NT2/D1 (cell line): ENCODE results near the gene TAGLN.
A peak's percentile ranks its signal among the peaks of the same experiment; 100 is the strongest.

Source experiments
- DNase-seq: peaks from one replicate; pipeline ENCODE4 v3.0.0-alpha.2; 2011; ENCODE audit warnings: low read depth, low spot score
- H3K27me3 ChIP-seq: 2 replicates; pipeline ENCODE4 v1.6.0; 2011; ENCODE audit warnings: mild to moderate bottlenecking; ENCODE audit not compliant: insufficient read length, insufficient read depth
- H3K36me3 ChIP-seq: 2 replicates; pipeline ENCODE4 v1.6.1; 2011; ENCODE audit warnings: mild to moderate bottlenecking, low read length, mixed read lengths; ENCODE audit not compliant: insufficient read depth, insufficient read length
- H3K4me1 ChIP-seq: 2 replicates; pipeline ENCODE4 v1.5.1; 2011; ENCODE audit not compliant: insufficient read depth, insufficient read length
- H3K4me3 ChIP-seq: 2 replicates; pipeline ENCODE4 v1.5.1; 2011; ENCODE audit warnings: low read depth; ENCODE audit not compliant: insufficient read length
- H3K9ac ChIP-seq: 2 replicates; pipeline ENCODE4 v1.6.0; 2011; ENCODE audit warnings: low read depth; ENCODE audit not compliant: insufficient read length
- H3K9me3 ChIP-seq: 2 replicates; pipeline ENCODE4 v1.5.1; 2011; ENCODE audit warnings: mild to moderate bottlenecking, low read length; ENCODE audit not compliant: insufficient read depth
- SUZ12 ChIP-seq: IDR thresholded peaks from 2 replicates; pipeline ENCODE4 v1.6.1; 2011; ENCODE audit not compliant: insufficient read length, insufficient read depth; ENCODE audit errors: extremely low read depth
- YY1 ChIP-seq: IDR thresholded peaks from 2 replicates; pipeline ENCODE4 v1.6.1; 2011; ENCODE audit not compliant: insufficient read length, insufficient read depth
- ZNF274 ChIP-seq: IDR thresholded peaks from 2 replicates; pipeline ENCODE4 v1.6.1; 2011; ENCODE audit warnings: mild to moderate bottlenecking, low read depth, low read length

Gene TAGLN

GRCh38 chr11:117199053-117199915 is at the start of gene TAGLN:
TAGLN (plus strand) TSS chr11:117199370; CDS start chr11:117203014, 3,644 bp downstream.
- H3K4me3 ChIP-seq: peak within 1 kb of the TSS; percentile 38
- TF ChIP-seq SUZ12: no peak
- no peak for TF ChIP-seq YY1
- TF ChIP-seq ZNF274: no peak
- H3K27me3 ChIP-seq: no peaks in the 10 kb centered on the region
- H3K4me1 ChIP-seq: peaks cover 10% of the 10 kb centered on the region
- H3K9me3 ChIP-seq: no peaks in the 10 kb centered on the region
- DNase-seq: peak; percentile 87
- H3K9ac ChIP-seq: peak within 1 kb of the TSS; percentile 79
- peaks cover 74% of the 10 kb centered on the region for H3K36me3 ChIP-seq

- Histone ChIP-seq H3K4me3 (no peak overlapping the region), H3K9me3 (no peaks in the 10 kb centered on the region), H3K27me3 (no peaks in the 10 kb centered on the region), H3K4me1 (no peaks in the 10 kb centered on the region), H3K9ac (no peak overlapping the region), H3K36me3 (peaks cover 54% of the 10 kb centered on the region)
- no peak for DNase-seq
- no peak for TF ChIP-seq YY1
- TF ChIP-seq ZNF274: no peak
- TF ChIP-seq SUZ12: no peak
These were observed 47.1 kb upstream of the TAGLN start for GRCh38 chr11:117152066-117152465.

DNA sequence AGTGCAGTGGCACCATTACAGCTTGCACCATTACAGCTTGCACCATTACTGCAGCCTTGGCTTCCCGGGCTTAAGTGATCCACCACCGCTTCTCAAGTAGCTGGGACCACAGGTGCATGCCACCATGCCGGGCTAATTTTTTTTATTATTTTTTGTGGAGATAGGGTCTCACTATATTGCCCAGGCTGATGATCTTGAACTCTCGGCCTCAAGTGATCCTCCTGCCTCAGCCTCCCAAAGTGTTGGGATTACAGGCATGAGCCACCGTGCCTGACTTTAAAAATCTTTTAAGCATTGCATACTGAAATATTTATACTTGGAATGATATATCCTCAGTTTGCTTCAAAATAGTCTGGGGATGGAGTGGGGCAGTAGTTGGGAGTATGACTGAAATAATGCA is 44.7 kb upstream of the TAGLN start:
- H3K4me3 ChIP-seq: no peak overlapping the region
- TF ChIP-seq YY1: no peak
- TF ChIP-seq SUZ12: no peak
- no peak for TF ChIP-seq ZNF274
- no peaks in the 10 kb centered on the region for H3K27me3 ChIP-seq
- H3K4me1 ChIP-seq: no peaks in the 10 kb centered on the region
- H3K36me3 ChIP-seq: peaks cover 50% of the 10 kb centered on the region
- DNase-seq: no peak
- no peak overlapping the region for H3K9ac ChIP-seq
- H3K9me3 ChIP-seq: no peaks in the 10 kb centered on the region

- no peak for DNase-seq
- TF ChIP-seq ZNF274 (no peak), YY1 (no peak), SUZ12 (no peak)
- Histone ChIP-seq H3K4me1 (no peaks in the 10 kb centered on the region), H3K9me3 (no peaks in the 10 kb centered on the region), H3K27me3 (no peaks in the 10 kb centered on the region), H3K4me3 (no peak overlapping the region), H3K36me3 (peaks cover 73% of the 10 kb centered on the region), H3K9ac (no peak overlapping the region)
These were observed 41.7 kb upstream of the TAGLN start for GRCh38 chr11:117157507-117157906.

DNA sequence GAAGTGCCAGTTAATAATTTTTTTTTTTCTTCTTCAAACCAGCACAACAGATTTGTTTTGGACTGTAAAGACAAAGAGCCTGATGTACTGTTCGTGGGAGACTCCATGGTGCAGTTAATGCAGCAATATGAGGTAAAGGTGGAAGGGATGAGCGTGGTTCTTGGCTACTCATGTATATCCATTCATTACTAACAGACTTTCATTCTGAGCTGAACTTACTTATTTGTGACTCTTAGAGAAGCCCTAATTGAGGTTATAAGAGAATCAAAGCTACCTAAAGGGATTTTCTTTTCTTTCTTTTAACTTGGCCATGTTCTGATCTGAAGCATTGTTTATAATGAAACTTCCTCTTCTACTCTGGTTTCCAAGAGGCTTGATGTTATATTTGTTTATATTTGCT is 39.3 kb upstream of the TAGLN start:
- Histone ChIP-seq H3K4me3 (no peak overlapping the region), H3K4me1 (no peaks in the 10 kb centered on the region), H3K27me3 (no peaks in the 10 kb centered on the region), H3K36me3 (peaks cover 70% of the 10 kb centered on the region), H3K9ac (no peak overlapping the region), H3K9me3 (no peaks in the 10 kb centered on the region)
- no peak for DNase-seq
- TF ChIP-seq YY1 (no peak), ZNF274 (no peak), SUZ12 (no peak)

GRCh38 chr11:117160826-117161225 is 38.3 kb upstream of the TAGLN start:
- H3K36me3 ChIP-seq: peaks cover 67% of the 10 kb centered on the region
- H3K4me3 ChIP-seq: no peak overlapping the region
- TF ChIP-seq YY1: no peak
- TF ChIP-seq SUZ12: no peak
- TF ChIP-seq ZNF274: no peak

DNA sequence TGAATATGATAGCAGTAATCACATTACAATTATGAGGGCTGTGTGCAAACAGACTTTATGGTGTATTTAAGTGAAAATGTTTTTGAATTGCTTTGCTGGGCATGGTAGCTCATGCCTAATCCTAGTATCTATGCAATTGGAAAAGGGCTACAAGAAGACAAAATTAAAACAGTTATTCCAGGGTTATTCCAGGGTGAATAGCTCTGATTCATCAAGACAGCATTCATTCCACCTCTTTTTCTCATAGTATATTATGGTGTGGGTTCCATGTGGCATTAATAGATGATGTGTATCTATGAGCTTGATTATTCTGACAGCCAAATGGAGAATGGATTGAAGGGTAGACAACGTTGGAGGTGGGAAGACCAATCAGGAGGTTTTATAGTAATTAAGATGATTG is 32.7 kb upstream of the TAGLN start:
- peaks cover 58% of the 10 kb centered on the region for H3K36me3 ChIP-seq
- no peak overlapping the region for H3K4me3 ChIP-seq
- H3K4me1 ChIP-seq: peaks cover 2% of the 10 kb centered on the region
- TF ChIP-seq SUZ12 (no peak), ZNF274 (no peak), YY1 (no peak)
- no peaks in the 10 kb centered on the region for H3K9me3 ChIP-seq
- H3K27me3 ChIP-seq: no peaks in the 10 kb centered on the region
- no peak for DNase-seq
- H3K9ac ChIP-seq: no peak overlapping the region

More at GRCh38 chr11:117160826-117161225, 38.3 kb upstream of the TAGLN start:
- no peaks in the 10 kb centered on the region for H3K4me1 ChIP-seq
- H3K27me3 ChIP-seq: no peaks in the 10 kb centered on the region
- H3K9me3 ChIP-seq: no peaks in the 10 kb centered on the region
- no peak for DNase-seq
- no peak overlapping the region for H3K9ac ChIP-seq

DNA sequence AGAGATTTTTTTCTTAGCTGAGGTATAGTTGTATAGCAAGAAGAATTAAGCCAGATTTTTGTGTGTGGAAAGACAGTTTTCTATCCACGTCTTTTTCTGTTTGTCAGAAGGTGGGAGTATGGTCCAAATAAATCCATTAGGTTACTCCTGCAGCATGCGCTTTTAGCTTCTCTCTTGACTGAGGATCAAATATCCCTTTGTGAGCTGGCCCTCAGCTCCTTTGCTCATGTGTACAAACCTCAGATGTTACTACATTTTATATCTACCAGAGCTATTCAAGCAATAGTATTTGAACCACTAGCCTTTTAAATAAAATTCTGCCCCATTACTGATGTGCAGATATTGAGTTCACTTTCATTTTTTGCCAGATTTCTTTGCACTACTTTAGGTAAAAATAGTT is 29.4 kb upstream of the TAGLN start:
- no peaks in the 10 kb centered on the region for H3K9me3 ChIP-seq
- no peak overlapping the region for H3K9ac ChIP-seq
- DNase-seq: no peak
- no peaks in the 10 kb centered on the region for H3K27me3 ChIP-seq
- peaks cover 3% of the 10 kb centered on the region for H3K4me1 ChIP-seq
- no peak overlapping the region for H3K4me3 ChIP-seq
- peaks cover 35% of the 10 kb centered on the region for H3K36me3 ChIP-seq
- TF ChIP-seq SUZ12: no peak
- TF ChIP-seq ZNF274: no peak
- no peak for TF ChIP-seq YY1
